ENCODE measurements around the gene OR5M3. TPM values are rescaled to one million over a fixed set of nuclear protein-coding genes. Genes with fewer than 3 reads are reported as not detected.

Gene OR5M3
- polyA plus RNA-seq, 3 donors = not detected

- Mint-ChIP-seq H3K36me3 (no peaks in the 10 kb centered on the region), H3K4me3 (no peak within 1 kb of the TSS), H3K27me3 (ENCODE audit: low read depth in 3 of 3) (no peaks in the 10 kb centered on the region), H3K27ac (no peak within 1 kb of the TSS), H3K9me3 (peaks cover 0 to 12% (median 6%) of the 10 kb centered on the region in 7 donors), H3K4me1 (no peaks in the 10 kb centered on the region)
- H3K27me3 ChIP-seq (ENCODE audit: control insufficient read depth in 2 of 2, insufficient read depth in 2 of 2, low read length in 2 of 2) = no peaks in the 10 kb centered on the region
- DNase-seq = no peak
- TF ChIP-seq CTCF (IDR thresholded peaks at IDR 0.05) = no peak
- H3K4me3 ChIP-seq (replicated peaks in 1 of 3; ENCODE audit: low read depth in 2 of 3, low read length in 3 of 3) = no peak within 1 kb of the TSS
- peaks cover 12 to 15% of the 10 kb centered on the region in 2 donors for H3K9me3 ChIP-seq (replicated peaks in 1 of 2; ENCODE audit: control insufficient read depth in 1 of 2, insufficient read depth in 1 of 2, low read length in 2 of 2)
- no peaks in the 10 kb centered on the region for H3K36me3 ChIP-seq (replicated peaks in 1 of 2; ENCODE audit: control insufficient read depth in 1 of 2, insufficient read depth in 2 of 2, low read length in 2 of 2)
- no CpG with 5 or more reads among the region's 7 CpGs for WGBS (ENCODE audit: insufficient coverage)
- H3K4me2 ChIP-seq (replicated peaks; ENCODE audit: extremely low read depth, low read length, poor library complexity, severe bottlenecking) = no peak within 1 kb of the TSS
- no peaks in the 10 kb centered on the region for H3K79me2 ChIP-seq (ENCODE audit: insufficient read depth, low read length)
- no peak within 1 kb of the TSS for H3K9ac ChIP-seq (ENCODE audit: insufficient read depth, low read length, poor library complexity, severe bottlenecking)
- H3K27ac ChIP-seq (ENCODE audit: low read depth in 1 of 2, low read length in 2 of 2) = no peak within 1 kb of the TSS
- intact Hi-C loops (cut with micrococcal nuclease) = no loop called here
- H4K20me1 ChIP-seq (ENCODE audit: insufficient read depth, low read length) = no peaks in the 10 kb centered on the region
- H3K4me1 ChIP-seq (ENCODE audit: control insufficient read depth in 1 of 2, insufficient read depth in 2 of 2, low read length in 2 of 2) = no peaks in the 10 kb centered on the region
- no peak within 1 kb of the TSS for H2AFZ ChIP-seq (ENCODE audit: insufficient read depth, low read depth, low read length, poor library complexity, severe bottlenecking)
These were observed 18.1 kb upstream of the OR5M3 start, which contains the start of gene OR5M8 for GRCh38 chr11:56491270-56491669. Gene OR5M8, minus strand, starts transcription at chr11:56491370. Its CDS starts 0 bp downstream, at chr11:56491370.

GRCh38 chr11:56486801-56487200, 13.6 kb upstream of the OR5M3 start:
- DNase-seq = no peak
- Mint-ChIP-seq H3K36me3 (no peaks in the 10 kb centered on the region), H3K27me3 (ENCODE audit: low read depth in 3 of 3) (no peaks in the 10 kb centered on the region), H3K4me3 (no peak overlapping the region), H3K9me3 (peaks cover 0 to 7% (median 3%) of the 10 kb centered on the region in 7 donors), H3K27ac (peak overlapping the region in 1 of 7 donors; percentile 1), H3K4me1 (no peaks in the 10 kb centered on the region)
- Histone ChIP-seq H3K9me3 (replicated peaks in 1 of 2; ENCODE audit: control insufficient read depth in 1 of 2, insufficient read depth in 1 of 2, low read length in 2 of 2) (peaks cover 12% of the 10 kb centered on the region in 2 donors), H3K4me2 (replicated peaks; ENCODE audit: extremely low read depth, low read length, poor library complexity, severe bottlenecking) (no peak overlapping the region), H2AFZ (ENCODE audit: insufficient read depth, low read depth, low read length, poor library complexity, severe bottlenecking) (no peak overlapping the region), H3K27me3 (ENCODE audit: control insufficient read depth in 2 of 2, insufficient read depth in 2 of 2, low read length in 2 of 2) (no peaks in the 10 kb centered on the region), H4K20me1 (ENCODE audit: insufficient read depth, low read length) (no peaks in the 10 kb centered on the region), H3K36me3 (replicated peaks in 1 of 2; ENCODE audit: control insufficient read depth in 1 of 2, insufficient read depth in 2 of 2, low read length in 2 of 2) (no peaks in the 10 kb centered on the region), H3K4me1 (ENCODE audit: control insufficient read depth in 1 of 2, insufficient read depth in 2 of 2, low read length in 2 of 2) (no peaks in the 10 kb centered on the region), H3K79me2 (ENCODE audit: insufficient read depth, low read length) (no peaks in the 10 kb centered on the region), H3K27ac (ENCODE audit: low read depth in 1 of 2, low read length in 2 of 2) (no peak overlapping the region), H3K4me3 (replicated peaks in 1 of 3; ENCODE audit: low read depth in 2 of 3, low read length in 3 of 3) (no peak overlapping the region), H3K9ac (ENCODE audit: insufficient read depth, low read length, poor library complexity, severe bottlenecking) (no peak overlapping the region)
- 84% methylated on average over 3 of the region's 3 CpGs for WGBS (ENCODE audit: insufficient coverage)
- TF ChIP-seq CTCF (IDR thresholded peaks at IDR 0.05) = no peak
- intact Hi-C loops (cut with micrococcal nuclease) = no loop called here
